NT2/D1 (cell line): ENCODE measurements around the gene PFKM.

Experiments used
- YY1 ChIP-seq: IDR thresholded peaks from 2 replicates; pipeline ENCODE4 v1.6.1; 2011; ENCODE audit not compliant: insufficient read length, insufficient read depth
- ZNF274 ChIP-seq: IDR thresholded peaks from 2 replicates; pipeline ENCODE4 v1.6.1; 2011; ENCODE audit warnings: mild to moderate bottlenecking, low read depth, low read length

GRCh38 chr12:48143898-48144297 lies 24.7 kb downstream of the PFKM start:
- TF ChIP-seq YY1 (no peak), ZNF274 (no peak)
